Stomach (tissue), 4 donors: ENCODE measurements around the gene EOLA2.
"Not testable (repeated sequence)": the region's sequence is repeated elsewhere in the genome, so short reads cannot be mapped to it uniquely, and the experiment has no call there.

Source experiments
- CTCF ChIP-seq, 7 experiments: fragments of 450-650 bp in 4 of 7; fragments of 200-600 bp in 3 of 7; sonication (generic) in 3 of 7; IDR thresholded peaks; one replicate each; pipeline ENCODE4 v1.5.1; 2016 to 2019; ENCODE audit warnings: antibody characterized with exemption in 7 of 7, control low read depth in 2 of 7, mild to moderate bottlenecking in 1 of 7
- EP300 ChIP-seq: sonication (generic); formaldehyde crosslinking; IDR thresholded peaks from one replicate; pipeline ENCODE4 v1.6.1; 2017; ENCODE audit warnings: antibody characterized with exemption
- POLR2A ChIP-seq, 4 donors: fragments of 450-650 bp; IDR thresholded peaks; one replicate each; pipeline ENCODE4 v1.6.1; 2016; ENCODE audit warnings: antibody characterized with exemption in 4 of 4, control low read depth in 2 of 4, mild to moderate bottlenecking in 1 of 4, moderate library complexity in 1 of 4
- POLR2AphosphoS5 ChIP-seq, 3 donors: sonication (generic); formaldehyde crosslinking; IDR thresholded peaks; one replicate each; pipeline ENCODE4 v1.6.1; 2016; ENCODE audit warnings: antibody characterized with exemption in 3 of 3

GRCh38 chrX:149927245-149927963 lies 10.9 kb downstream of the EOLA2 start:
- not testable (repeated sequence) for TF ChIP-seq CTCF (IDR thresholded peaks at IDR 0.05); POLR2AphosphoS5 (IDR thresholded peaks at IDR 0.05); POLR2A (IDR thresholded peaks at IDR 0.05); EP300
